Liver (tissue), 9 donors: ENCODE results near the gene SH3GL3. TPM values are rescaled to one million over a fixed set of nuclear protein-coding genes. Genes with fewer than 3 reads are reported as not detected.

ENCODE experiments used
- DNase-seq: peaks from one replicate; pipeline ENCODE4 v3.0.0-alpha.2; 2017; ENCODE audit warnings: low spot score
- H3K27ac ChIP-seq, 2 donors: one replicate each; pipeline ENCODE4 v1.7.0; 2013; ENCODE audit warnings: inconsistent platforms in 2 of 2, low read length in 2 of 2, control low read depth in 1 of 2, low read depth in 1 of 2, mild to moderate bottlenecking in 1 of 2
- H3K27me3 ChIP-seq, 4 donors: one replicate each; pipeline versions ENCODE4 v1.6.1 to v1.7.0; 2013; ENCODE audit warnings: low read length in 3 of 4, inconsistent platforms in 1 of 4, mild to moderate bottlenecking in 1 of 4, moderate library complexity in 1 of 4; ENCODE audit not compliant: control insufficient read depth in 4 of 4, insufficient read depth in 4 of 4
- H3K36me3 ChIP-seq, 4 donors: one replicate each; pipeline versions ENCODE4 v1.6.1 to v1.7.0; 2013; ENCODE audit warnings: low read length in 3 of 4, mild to moderate bottlenecking in 3 of 4, low read depth in 1 of 4, moderate library complexity in 1 of 4; ENCODE audit not compliant: control insufficient read depth in 4 of 4, insufficient read depth in 3 of 4
- H3K4me1 ChIP-seq, 4 donors: one replicate each; pipeline versions ENCODE4 v1.6.1 to v1.7.0; 2013; ENCODE audit warnings: low read length in 3 of 4, mild to moderate bottlenecking in 3 of 4, moderate library complexity in 1 of 4; ENCODE audit not compliant: control insufficient read depth in 4 of 4, insufficient read depth in 4 of 4
- H3K4me3 ChIP-seq, 3 donors: one replicate each; pipeline versions ENCODE4 v1.6.1 to v1.7.0; 2013; ENCODE audit warnings: low read length in 3 of 3, control low read depth in 1 of 3, low read depth in 1 of 3, mild to moderate bottlenecking in 1 of 3
- H3K9ac ChIP-seq, 2 donors: one replicate each; pipeline ENCODE4 v1.7.0; 2013; ENCODE audit warnings: low read length in 2 of 2, mild to moderate bottlenecking in 2 of 2, moderate library complexity in 2 of 2, control low read depth in 1 of 2, low read depth in 1 of 2
- H3K9me3 ChIP-seq, 4 donors: one replicate each; pipeline versions ENCODE4 v1.6.1 to v1.7.0; 2013; ENCODE audit warnings: low read length in 3 of 4; ENCODE audit not compliant: control insufficient read depth in 4 of 4
- ATF3 ChIP-seq: IDR thresholded peaks from 2 replicates; pipeline ENCODE4 v1.6.1; 2016; ENCODE audit warnings: antibody characterized with exemption
- CTCF ChIP-seq: fragments of 150-350 bp; IDR thresholded peaks from 2 replicates; pipeline ENCODE4 v1.5.1; 2017; ENCODE audit warnings: improper control_type of control experiment, low read depth, low read length; ENCODE audit not compliant: missing input control
- EGR1 ChIP-seq, 2 donors: IDR thresholded peaks; 2 replicates each; pipeline ENCODE4 v1.6.1; 2016 to 2018; ENCODE audit warnings: antibody characterized with exemption in 2 of 2, low read depth in 2 of 2
- FOXA1 ChIP-seq: IDR thresholded peaks from 2 replicates; pipeline ENCODE4 v1.6.1; 2016; ENCODE audit warnings: antibody characterized with exemption
- FOXA2 ChIP-seq: IDR thresholded peaks from 2 replicates; pipeline ENCODE4 v1.6.1; 2016; ENCODE audit warnings: antibody characterized with exemption
- GABPA ChIP-seq, 2 donors: IDR thresholded peaks in 1 of 2; conservative IDR thresholded peaks in 1 of 2; 2 replicates each; pipeline ENCODE4 v1.6.1; 2016; ENCODE audit warnings: antibody characterized with exemption in 2 of 2, mild to moderate bottlenecking in 1 of 2, moderate library complexity in 1 of 2
- HNF4A ChIP-seq, 2 donors: conservative IDR thresholded peaks; 2 replicates each; pipeline ENCODE4 v1.6.1; 2016; ENCODE audit warnings: antibody characterized with exemption in 2 of 2, mild to moderate bottlenecking in 2 of 2
- HNF4G ChIP-seq: IDR thresholded peaks from 2 replicates; pipeline ENCODE4 v1.6.1; 2016; ENCODE audit warnings: antibody characterized with exemption
- JUND ChIP-seq, 2 donors: IDR thresholded peaks; 2 replicates each; pipeline ENCODE4 v1.6.1; 2016; ENCODE audit warnings: antibody characterized with exemption in 2 of 2
- MAX ChIP-seq: IDR thresholded peaks from 2 replicates; pipeline ENCODE4 v1.6.1; 2016; ENCODE audit warnings: antibody characterized with exemption
- NR2F2 ChIP-seq: IDR thresholded peaks from 2 replicates; pipeline ENCODE4 v1.6.1; 2016; ENCODE audit warnings: antibody characterized with exemption
- RAD21 ChIP-seq, 2 donors: IDR thresholded peaks; 2 replicates each; pipeline ENCODE4 v1.6.1; 2016; ENCODE audit warnings: antibody characterized with exemption in 2 of 2, mild to moderate bottlenecking in 2 of 2
- YY1 ChIP-seq: IDR thresholded peaks from 2 replicates; pipeline ENCODE4 v1.6.1; 2016; ENCODE audit warnings: antibody characterized with exemption, mild to moderate bottlenecking
- ZBTB33 ChIP-seq: IDR thresholded peaks from 2 replicates; pipeline ENCODE4 v1.6.1; 2016; ENCODE audit warnings: antibody characterized with exemption
- WGBS: extraction: QIAGEN DNeasy Blood & Tissue Kit; methylation state at CpG from one replicate; pipeline ENCODE4 v1.1.7; 2013; 5-methylcytosine and 5-hydroxymethylcytosine counted together
- polyA plus RNA-seq, 2 donors: library from polyadenylated mRNA; stranded (reverse) in 1 of 2; unstranded in 1 of 2; fragments of 200-250 nt in 1 of 2; fragments of >200 nt in 1 of 2; fragmentation: Nextera tagmentation in 1 of 2; extraction: Ambion mirVana in 1 of 2; gene quantifications; one replicate each; pipeline versions ENCODE4 v1.2.1 to v1.2.3, GENCODE V29; 2013 to 2015
- total RNA-seq, 2 donors: library from RNA; depleted of rRNA; stranded (reverse); fragments of >200 nt; gene quantifications; one replicate each; pipeline ENCODE4 v1.2.3, GENCODE V29; 2014
- donor health status: healthy.
- donor health status: healthy.
- donor health status: healthy.
- donor health status: healthy.
- donor health status: healthy.

The SH3GL3 gene
- total and polyA plus RNA-seq, 4 donors, result 0.23 TPM; not detected in 3

GRCh38 chr15:83665480-83665879 is 218.3 kb downstream of the SH3GL3 start:
- H3K9ac ChIP-seq, result no peak overlapping the region
- peaks cover 0 to 3% (median 0%) of the 10 kb centered on the region in 4 donors for H3K36me3 ChIP-seq
- DNase-seq, result no peak
- no peaks in the 10 kb centered on the region for H3K27me3 ChIP-seq
- H3K4me3 ChIP-seq, result no peak overlapping the region
- no peak for TF ChIP-seq FOXA1
- TF ChIP-seq MAX, result no peak
- TF ChIP-seq RAD21 (IDR thresholded peaks at IDR 0.05), result no peak
- TF ChIP-seq NR2F2, result no peak
- TF ChIP-seq JUND (IDR thresholded peaks at IDR 0.05), result no peak
- TF ChIP-seq GABPA (IDR thresholded peaks at IDR 0.05 in 1 of 2, conservative IDR thresholded peaks at IDR 0.05 in 1 of 2), result no peak
- no peak for TF ChIP-seq YY1
- TF ChIP-seq HNF4A (conservative IDR thresholded peaks at IDR 0.05), result no peak
- TF ChIP-seq ATF3, result no peak
- TF ChIP-seq HNF4G, result no peak
- no peak for TF ChIP-seq EGR1 (IDR thresholded peaks at IDR 0.05; ENCODE audit: low read depth in 2 of 2)
- no peak for TF ChIP-seq CTCF
- TF ChIP-seq ZBTB33, result no peak
- TF ChIP-seq FOXA2, result no peak
- 77% methylated on average over 3 of the region's 3 CpGs for WGBS
- H3K27ac ChIP-seq, result no peak overlapping the region
- no peaks in the 10 kb centered on the region for H3K4me1 ChIP-seq
- no peaks in the 10 kb centered on the region for H3K9me3 ChIP-seq

Other genes starting within 250 kb of the SH3GL3 start
- gene HDGFL3, start 239.5 kb upstream of the SH3GL3 start, total RNA-seq, result 1 to 10 TPM; 1.1 to 3.5 TPM
- under 1 TPM; 0.44 to 0.92 TPM for gene HDGFL3, start 239.5 kb upstream of the SH3GL3 start, polyA plus RNA-seq
- under 1 TPM; 0.14 to 0.17 TPM for gene BNC1, start 162.7 kb upstream of the SH3GL3 start, total RNA-seq
- gene BNC1, start 162.7 kb upstream of the SH3GL3 start, polyA plus RNA-seq, result under 1 TPM in 1 of 2 donors, not detected in 1; 0.07 TPM
- gene ADAMTSL3, start 206.8 kb downstream of the SH3GL3 start, total RNA-seq, result 10 to 100 TPM in 1 of 2 donors, 1 to 10 TPM in 1; 7.1 to 19.0 TPM
- gene ADAMTSL3, start 206.8 kb downstream of the SH3GL3 start, polyA plus RNA-seq, result 1 to 10 TPM; 3.5 to 8.8 TPM